Neural cell (in vitro differentiated cells): Measurements from ENCODE around the gene NLRP14.

Experiments
- EP300 ChIP-seq: fragments of 450-650 bp; conservative IDR thresholded peaks from 2 replicates; pipeline ENCODE4 v1.6.1; 2014; ENCODE audit warnings: antibody characterized with exemption, mild to moderate bottlenecking, moderate library complexity; ENCODE audit not compliant: poor library complexity, severe bottlenecking
- POLR2AphosphoS5 ChIP-seq: IDR thresholded peaks from 2 replicates; pipeline ENCODE4 v1.6.1; 2012
- TF ChIP-seq, protein P1 (sequence below): fragments of 450-650 bp; IDR thresholded peaks from 2 replicates; pipeline ENCODE4 v1.5.1; 2014; ENCODE audit warnings: antibody characterized with exemption, mild to moderate bottlenecking, moderate library complexity; ENCODE audit not compliant: poor library complexity, severe bottlenecking

DNA sequence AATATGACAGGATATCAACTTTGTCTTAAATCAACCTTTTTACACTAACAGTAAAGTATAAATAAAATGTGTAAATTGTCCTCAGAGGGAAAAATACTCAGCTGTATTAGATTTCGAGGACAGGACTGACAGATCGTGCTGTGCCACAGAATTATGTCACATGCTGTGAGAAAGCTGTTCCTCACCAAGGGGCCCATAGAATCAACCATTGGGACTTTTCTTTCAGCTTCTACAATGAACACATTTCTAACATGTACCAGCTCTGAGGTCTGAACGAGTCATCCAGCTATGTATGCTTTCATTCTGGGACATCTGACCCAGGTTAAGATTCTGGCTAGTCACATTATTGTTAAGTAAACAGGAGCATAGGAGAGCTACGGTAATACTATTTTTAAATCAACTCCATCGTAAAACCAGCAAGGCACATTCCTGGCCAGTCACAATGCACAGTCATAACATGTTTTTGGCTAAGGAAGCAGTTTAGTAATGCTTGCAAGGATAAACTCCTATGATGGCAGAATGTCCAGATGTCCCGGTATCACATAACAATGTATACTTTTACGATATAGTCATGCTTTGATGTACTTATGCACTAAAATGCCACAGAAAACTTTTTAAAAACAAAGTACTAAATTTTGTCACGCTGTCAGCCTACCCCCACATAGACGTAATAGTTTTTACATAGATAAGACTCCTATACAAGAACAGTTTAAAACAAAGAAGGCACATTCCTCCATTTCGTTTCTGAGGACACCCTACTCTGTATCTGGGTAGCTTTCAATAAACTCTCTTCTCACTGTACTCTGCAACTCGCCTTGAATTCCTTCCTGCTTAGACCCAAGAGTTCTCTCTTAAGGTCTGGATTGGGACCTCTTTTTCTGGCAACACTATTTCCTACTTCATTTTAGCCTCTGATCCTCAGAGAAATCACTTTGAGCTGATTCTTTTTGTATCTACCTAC, 27.5 kb upstream of the NLRP14 start:
- TF ChIP-seq EP300: peak; percentile 51
- TF ChIP-seq, protein P1, sequence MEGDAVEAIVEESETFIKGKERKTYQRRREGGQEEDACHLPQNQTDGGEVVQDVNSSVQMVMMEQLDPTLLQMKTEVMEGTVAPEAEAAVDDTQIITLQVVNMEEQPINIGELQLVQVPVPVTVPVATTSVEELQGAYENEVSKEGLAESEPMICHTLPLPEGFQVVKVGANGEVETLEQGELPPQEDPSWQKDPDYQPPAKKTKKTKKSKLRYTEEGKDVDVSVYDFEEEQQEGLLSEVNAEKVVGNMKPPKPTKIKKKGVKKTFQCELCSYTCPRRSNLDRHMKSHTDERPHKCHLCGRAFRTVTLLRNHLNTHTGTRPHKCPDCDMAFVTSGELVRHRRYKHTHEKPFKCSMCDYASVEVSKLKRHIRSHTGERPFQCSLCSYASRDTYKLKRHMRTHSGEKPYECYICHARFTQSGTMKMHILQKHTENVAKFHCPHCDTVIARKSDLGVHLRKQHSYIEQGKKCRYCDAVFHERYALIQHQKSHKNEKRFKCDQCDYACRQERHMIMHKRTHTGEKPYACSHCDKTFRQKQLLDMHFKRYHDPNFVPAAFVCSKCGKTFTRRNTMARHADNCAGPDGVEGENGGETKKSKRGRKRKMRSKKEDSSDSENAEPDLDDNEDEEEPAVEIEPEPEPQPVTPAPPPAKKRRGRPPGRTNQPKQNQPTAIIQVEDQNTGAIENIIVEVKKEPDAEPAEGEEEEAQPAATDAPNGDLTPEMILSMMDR: no peak
- no peak for TF ChIP-seq POLR2AphosphoS5
